ENCODE data around the gene TMEM170A.
"Not testable (repeated sequence)": the region's sequence is repeated elsewhere in the genome, so short reads cannot be mapped to it uniquely, and the experiment has no call there.

The TMEM170A gene

GRCh38 chr16:75501359-75501758 is 36.9 kb upstream of the TMEM170A start:
- Histone ChIP-seq H3K9me3 (no peaks in the 10 kb centered on the region), H3K27ac (peak overlapping the region; percentile 58 to 62), H3K27me3 (no peaks in the 10 kb centered on the region), H3K36me3 (no peaks in the 10 kb centered on the region), H3K4me1 (peaks cover 0 to 34% (median 7%) of the 10 kb centered on the region in 4 donors), H3K4me3 (no peak overlapping the region)
- no peak for TF ChIP-seq CTCF (IDR thresholded peaks at IDR 0.05)
- intact Hi-C loops (cut with DNase I; ENCODE audit: low total_unique reads) = no loop called here
- DNase-seq = no peak

- peak in 1 of 2 donors; percentile 78 for DNase-seq
- intact Hi-C loops (cut with DNase I; ENCODE audit: low total_unique reads); H3K36me3 ChIP-seq; H3K27me3 ChIP-seq; H3K4me3 ChIP-seq; H3K9me3 ChIP-seq: not testable (repeated sequence)
- H3K27ac ChIP-seq = peak overlapping the region; percentile 62 to 65
- peaks cover 0 to 51% (median 20%) of the 10 kb centered on the region in 4 donors for H3K4me1 ChIP-seq
Measured at GRCh38 chr16:75498605-75499322, 34.3 kb upstream of the TMEM170A start.

GRCh38 chr16:75497558-75497957 is 33.1 kb upstream of the TMEM170A start:
- intact Hi-C loops (cut with DNase I; ENCODE audit: low total_unique reads) = no loop called here
- peaks cover 0 to 53% (median 20%) of the 10 kb centered on the region in 4 donors for H3K4me1 ChIP-seq
- H3K36me3 ChIP-seq = no peaks in the 10 kb centered on the region
- no peaks in the 10 kb centered on the region for H3K9me3 ChIP-seq
- H3K4me3 ChIP-seq = no peak overlapping the region
- H3K27me3 ChIP-seq = no peaks in the 10 kb centered on the region
- peak overlapping the region; percentile 25 to 62 for H3K27ac ChIP-seq
- no peak for DNase-seq
- no peak for TF ChIP-seq CTCF (IDR thresholded peaks at IDR 0.05)

- intact Hi-C loops (cut with DNase I; ENCODE audit: low total_unique reads) = no loop called here
- no peak for TF ChIP-seq CTCF (IDR thresholded peaks at IDR 0.05)
- no peak for DNase-seq
- Histone ChIP-seq H3K27me3 (no peaks in the 10 kb centered on the region), H3K4me1 (peaks cover 0 to 39% (median 19%) of the 10 kb centered on the region in 4 donors), H3K4me3 (peak within 1 kb of the TSS; percentile 46 to 57), H3K36me3 (no peaks in the 10 kb centered on the region), H3K27ac (peak within 1 kb of the TSS; percentile 42 to 56), H3K9me3 (no peaks in the 10 kb centered on the region)
Measured at GRCh38 chr16:75495076-75495674, 30.7 kb upstream of the TMEM170A start, which contains the start of gene CHST6. CHST6 (minus strand) TSS chr16:75495441; CDS start chr16:75479828, 15,613 bp downstream.

GRCh38 chr16:75494661-75495075 is 30.2 kb upstream of the TMEM170A start:
- no peak for TF ChIP-seq CTCF (IDR thresholded peaks at IDR 0.05)
- peak overlapping the region; percentile 46 to 57 for H3K4me3 ChIP-seq
- peak overlapping the region; percentile 42 to 56 for H3K27ac ChIP-seq
- H3K36me3 ChIP-seq = no peaks in the 10 kb centered on the region
- DNase-seq = no peak
- intact Hi-C loops (cut with DNase I; ENCODE audit: low total_unique reads) = no loop called here
- H3K27me3 ChIP-seq = no peaks in the 10 kb centered on the region
- H3K4me1 ChIP-seq = peaks cover 0 to 38% (median 19%) of the 10 kb centered on the region in 4 donors
- H3K9me3 ChIP-seq = no peaks in the 10 kb centered on the region

GRCh38 chr16:75494184-75494583 is 29.7 kb upstream of the TMEM170A start:
- intact Hi-C loops (cut with DNase I; ENCODE audit: low total_unique reads) = no loop called here
- no peak for DNase-seq
- peaks cover 0 to 33% (median 19%) of the 10 kb centered on the region in 4 donors for H3K4me1 ChIP-seq
- H3K4me3 ChIP-seq = peak overlapping the region; percentile 46 to 57
- no peaks in the 10 kb centered on the region for H3K36me3 ChIP-seq
- no peak for TF ChIP-seq CTCF (IDR thresholded peaks at IDR 0.05)
- H3K9me3 ChIP-seq = no peaks in the 10 kb centered on the region
- peak overlapping the region; percentile 42 to 56 for H3K27ac ChIP-seq
- H3K27me3 ChIP-seq = no peaks in the 10 kb centered on the region
